GM12872 (cell line): ENCODE results near the gene ACKR2.

Source experiments
- CTCF ChIP-seq: IDR thresholded peaks from 3 replicates; pipeline ENCODE4 v1.5.1; 2011; ENCODE audit warnings: low read depth, mild to moderate bottlenecking, low read length, moderate library complexity; ENCODE audit not compliant: insufficient read depth

Gene ACKR2

DNA sequence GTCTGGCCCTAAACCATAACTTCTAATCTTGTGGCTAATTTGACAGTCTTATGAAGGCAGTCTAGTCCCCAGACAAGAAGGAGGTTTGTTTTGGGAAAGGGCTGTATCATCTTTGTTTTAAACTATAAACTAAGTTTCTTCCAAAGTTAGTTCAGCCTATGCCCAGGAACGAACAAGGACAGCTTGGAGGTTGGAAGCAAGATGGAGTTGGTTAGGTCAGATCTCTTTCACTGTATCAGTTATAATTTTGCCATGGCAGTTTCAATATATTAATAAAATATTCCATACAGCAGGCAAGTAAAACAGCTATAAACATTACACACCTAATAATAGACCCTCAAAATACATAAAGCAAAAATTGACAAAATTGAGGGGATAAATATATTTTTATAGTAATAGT lies 83.6 kb downstream of the ACKR2 start:
- no peak for TF ChIP-seq CTCF

DNA sequence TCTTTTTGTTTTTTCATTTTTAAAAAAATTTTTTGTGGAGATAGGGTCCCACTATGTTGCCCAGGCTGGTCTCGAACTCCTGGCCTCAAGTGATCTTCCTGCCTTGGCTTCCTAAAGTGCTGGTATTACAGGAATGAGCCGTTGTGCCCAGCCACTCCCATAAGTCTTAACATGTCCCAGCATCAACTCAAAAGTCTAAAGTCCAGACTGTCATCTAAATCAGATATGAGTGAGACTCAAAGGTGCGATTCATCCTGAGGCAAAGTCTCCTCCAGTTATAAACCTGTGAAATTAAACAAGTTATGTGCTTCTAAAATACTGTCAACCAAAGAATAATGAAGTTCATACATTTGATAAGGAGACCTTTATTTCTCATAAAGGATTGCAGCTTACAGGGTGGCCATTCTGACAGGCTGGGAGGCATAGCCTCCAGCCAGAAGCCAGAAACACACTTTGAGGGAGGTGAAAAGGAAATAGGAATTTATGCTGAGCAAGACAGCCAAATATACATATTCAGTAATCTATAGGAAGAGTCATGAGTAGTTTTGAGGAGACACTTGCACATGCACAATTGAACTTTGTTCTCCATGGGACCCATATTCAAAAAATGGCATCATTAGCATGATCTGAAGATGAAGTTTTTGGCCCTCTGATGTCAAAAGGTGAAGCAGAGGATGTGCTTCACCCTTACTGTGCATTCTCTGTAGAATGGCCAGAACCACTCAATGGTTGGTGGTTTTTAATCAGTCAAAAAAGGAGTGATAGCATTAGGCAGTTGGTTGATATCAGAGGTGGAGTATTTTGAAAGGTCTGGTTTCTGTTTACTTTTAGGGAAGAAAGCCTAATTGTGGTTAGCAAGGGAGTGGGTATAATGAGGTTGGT lies 85.7 kb downstream of the ACKR2 start:
- no peak for TF ChIP-seq CTCF

DNA sequence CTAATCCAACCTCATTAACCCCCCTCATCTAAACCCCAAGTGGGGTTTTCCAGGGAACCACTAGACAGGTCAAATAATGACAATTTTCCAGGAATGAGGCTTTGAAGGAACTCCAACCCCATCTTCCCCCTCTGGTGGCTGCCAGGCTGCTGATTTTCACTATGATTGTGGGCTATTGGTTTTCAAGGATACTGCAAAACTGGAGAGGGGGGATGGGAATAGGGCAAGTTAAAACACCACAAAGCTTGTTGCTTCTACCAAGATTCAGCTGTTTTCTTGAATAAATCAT lies 86.3 kb downstream of the ACKR2 start:
- TF ChIP-seq CTCF = no peak

- TF ChIP-seq CTCF = peak; percentile 21; the same call in 1 of the 3 replicates
Observed at GRCh38 chr3:42898896-42899675, 89.8 kb downstream of the ACKR2 start.

DNA sequence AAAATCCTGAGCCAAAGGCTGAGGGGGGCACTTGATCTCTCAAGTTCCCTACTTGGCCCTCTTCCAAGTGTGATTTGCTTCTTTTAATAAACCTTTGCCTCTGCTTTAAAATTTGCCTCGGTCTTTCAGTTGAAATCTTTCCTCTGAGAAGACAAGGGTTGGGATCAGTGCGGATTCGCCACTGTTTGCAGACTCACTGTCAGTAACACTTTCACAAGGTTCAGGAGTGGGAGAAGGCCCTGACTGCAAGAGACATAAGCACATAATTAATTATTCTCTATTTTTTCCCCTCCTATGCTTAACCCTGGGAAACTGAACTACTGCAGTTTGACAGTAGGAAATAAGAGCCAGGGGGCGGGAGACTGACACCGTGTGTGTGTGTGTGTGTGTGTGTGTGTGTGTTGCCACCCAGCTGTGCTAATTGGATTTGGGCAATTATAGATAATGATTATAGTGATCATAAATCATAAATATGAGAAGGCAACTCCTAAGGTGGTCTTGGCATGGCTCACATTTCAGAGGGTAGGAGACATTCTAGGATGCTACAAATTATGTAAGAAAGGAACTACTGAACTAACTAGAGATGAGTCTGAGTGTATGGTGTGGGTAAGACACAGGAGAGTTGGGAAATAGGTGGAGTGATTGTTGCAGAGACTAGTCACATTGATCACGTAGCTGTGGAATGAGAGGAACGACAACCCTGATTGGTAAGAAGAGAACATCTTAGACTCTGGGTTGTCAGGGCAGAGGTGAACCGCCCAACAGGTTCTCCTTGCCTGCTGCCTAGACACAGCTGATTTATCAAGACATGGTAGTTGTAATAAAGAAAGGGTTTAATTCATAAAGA lies 91.2 kb downstream of the ACKR2 start:
- TF ChIP-seq CTCF = no peak

GRCh38 chr3:42901073-42901415 lies 91.8 kb downstream of the ACKR2 start:
- no peak for TF ChIP-seq CTCF

GRCh38 chr3:42902257-42902656 lies 93.0 kb downstream of the ACKR2 start:
- TF ChIP-seq CTCF = no peak
